Measurements from ENCODE around the gene MTMR3. TPM values are rescaled to one million over a fixed set of nuclear protein-coding genes. Genes with fewer than 3 reads are reported as not detected.

The MTMR3 gene
- total RNA-seq, 6 experiments from 2014 or later, result 14.5 to 19.2 (median 18.2) TPM

GRCh38 chr22:30027169-30027568, 144.2 kb downstream of the MTMR3 start:
- DNase-seq, result no peak
- Histone ChIP-seq H3K9me3 (no peaks in the 10 kb centered on the region), H3K36me3 (peaks cover 0 to 40% (median 9%) of the 10 kb centered on the region in 4 donors), H3K4me1 (peaks cover 0 to 30% (median 6%) of the 10 kb centered on the region in 4 donors), H3K4me3 (no peak overlapping the region), H3K27ac (no peak overlapping the region), H3K27me3 (no peaks in the 10 kb centered on the region)
- TF ChIP-seq CTCF (IDR thresholded peaks at IDR 0.05) (no peak), POLR2A (IDR thresholded peaks at IDR 0.05) (no peak)
- WGBS (ENCODE audit: insufficient coverage, low coverage, low lambda C conversion rate, missing lambda C conversion rate), result 53% methylated on average over 2 of the region's 4 CpGs
- intact Hi-C loops (cut with DNase I), result no loop called here
- no peak for ATAC-seq

- Histone ChIP-seq H3K27ac (peak overlapping the region in 1 of 3 donors; percentile 3), H3K4me1 (peaks cover 0 to 34% (median 6%) of the 10 kb centered on the region in 4 donors), H3K9me3 (no peaks in the 10 kb centered on the region), H3K27me3 (no peaks in the 10 kb centered on the region), H3K36me3 (peaks cover 0 to 33% (median 6%) of the 10 kb centered on the region in 4 donors), H3K4me3 (no peak overlapping the region)
- peak in 2 of 4 donors; percentile 25 to 36 for ATAC-seq
- WGBS (ENCODE audit: insufficient coverage, low coverage, low lambda C conversion rate, missing lambda C conversion rate), result 46% methylated on average over 4 of the region's 4 CpGs
- intact Hi-C loops (cut with DNase I), result no loop called here
- no peak for DNase-seq
- TF ChIP-seq POLR2A (IDR thresholded peaks at IDR 0.05) (no peak), CTCF (IDR thresholded peaks at IDR 0.05) (no peak)
Measured at GRCh38 chr22:30027791-30028190, 144.8 kb downstream of the MTMR3 start.

- TF ChIP-seq POLR2A (IDR thresholded peaks at IDR 0.05) (no peak), CTCF (IDR thresholded peaks at IDR 0.05) (no peak)
- intact Hi-C loops (cut with DNase I), result no loop called here
- H3K4me3 ChIP-seq, result no peak overlapping the region
- DNase-seq (no peak), ATAC-seq (peak in 1 of 4 donors; percentile 4)
- WGBS (ENCODE audit: insufficient coverage, low coverage, low lambda C conversion rate, missing lambda C conversion rate), result 70% methylated on average over 2 of the region's 6 CpGs
- peaks cover 0 to 34% (median 6%) of the 10 kb centered on the region in 4 donors for H3K4me1 ChIP-seq
- H3K27ac ChIP-seq, result peak overlapping the region in 1 of 3 donors; percentile 58
- peaks cover 0 to 25% (median 2%) of the 10 kb centered on the region in 4 donors for H3K36me3 ChIP-seq
- H3K27me3 ChIP-seq, result no peaks in the 10 kb centered on the region
- H3K9me3 ChIP-seq, result no peaks in the 10 kb centered on the region
Measured at GRCh38 chr22:30028731-30029130, 145.8 kb downstream of the MTMR3 start.

- Histone ChIP-seq H3K36me3 (peaks cover 0 to 23% (median 1%) of the 10 kb centered on the region in 4 donors), H3K27ac (peak overlapping the region in 2 of 3 donors; percentile 1 to 58), H3K9me3 (no peaks in the 10 kb centered on the region), H3K4me3 (no peak overlapping the region), H3K27me3 (no peaks in the 10 kb centered on the region), H3K4me1 (peaks cover 0 to 34% (median 6%) of the 10 kb centered on the region in 4 donors)
- TF ChIP-seq POLR2A (IDR thresholded peaks at IDR 0.05) (no peak), CTCF (IDR thresholded peaks at IDR 0.05) (no peak)
- DNase-seq (peak in 1 of 3 donors; percentile 58), ATAC-seq (peak; percentile 59 to 83 (median 63))
- intact Hi-C loops (cut with DNase I), result no loop called here
Measured at GRCh38 chr22:30029512-30029911, 146.5 kb downstream of the MTMR3 start.

- 76% methylated on average over 4 of the region's 5 CpGs for WGBS (ENCODE audit: insufficient coverage, low coverage, low lambda C conversion rate, missing lambda C conversion rate)
Measured at GRCh38 chr22:30030329-30030728, 147.4 kb downstream of the MTMR3 start.

More at GRCh38 chr22:30030329-30030728, 147.4 kb downstream of the MTMR3 start:
- peaks cover 0 to 15% (median under 1%) of the 10 kb centered on the region in 4 donors for H3K36me3 ChIP-seq
- H3K4me1 ChIP-seq, result peaks cover 0 to 34% (median 6%) of the 10 kb centered on the region in 4 donors
- intact Hi-C loops (cut with DNase I), result no loop called here
- no peak for TF ChIP-seq CTCF (IDR thresholded peaks at IDR 0.05)
- no peak for TF ChIP-seq POLR2A (IDR thresholded peaks at IDR 0.05)
- no peak overlapping the region for H3K4me3 ChIP-seq
- H3K27me3 ChIP-seq, result no peaks in the 10 kb centered on the region
- peak overlapping the region in 1 of 3 donors; percentile 58 for H3K27ac ChIP-seq
- DNase-seq, result no peak
- ATAC-seq, result no peak
- H3K9me3 ChIP-seq, result no peaks in the 10 kb centered on the region

Data from right lobe of liver (tissue), 6 donors.